ENCODE measurements around the gene TRIM26. TPM values are rescaled to one million over a fixed set of nuclear protein-coding genes. Genes with fewer than 3 reads are reported as not detected.

Gene TRIM26
- total RNA-seq, 4 donors from 2014 or later: 14.9 to 38.1 (median 30.0) TPM

GRCh38 chr6:30200551-30201281, 12.5 kb downstream of the TRIM26 start:
- intact Hi-C loops (cut with DNase I; ENCODE audit: low total_unique reads): no loop called here
- Histone ChIP-seq H3K36me3 (no peaks in the 10 kb centered on the region), H3K4me1 (no peaks in the 10 kb centered on the region), H3K9me3 (no peaks in the 10 kb centered on the region), H3K27ac (no peak overlapping the region), H3K4me3 (no peak overlapping the region), H3K27me3 (no peaks in the 10 kb centered on the region)
- DNase-seq: no peak
- TF ChIP-seq POLR2A (IDR thresholded peaks at IDR 0.05) (no peak), CTCF (IDR thresholded peaks at IDR 0.05) (no peak)

GRCh38 chr6:30198166-30199084, 14.8 kb downstream of the TRIM26 start:
- no peak for TF ChIP-seq POLR2A (IDR thresholded peaks at IDR 0.05)
- TF ChIP-seq CTCF (IDR thresholded peaks at IDR 0.05): no peak
- Histone ChIP-seq H3K4me1 (no peaks in the 10 kb centered on the region), H3K27me3 (no peaks in the 10 kb centered on the region), H3K36me3 (no peaks in the 10 kb centered on the region), H3K9me3 (no peaks in the 10 kb centered on the region), H3K4me3 (no peak overlapping the region), H3K27ac (no peak overlapping the region)
- DNase-seq: no peak
- intact Hi-C loops (cut with DNase I; ENCODE audit: low total_unique reads): no loop called here

DNA sequence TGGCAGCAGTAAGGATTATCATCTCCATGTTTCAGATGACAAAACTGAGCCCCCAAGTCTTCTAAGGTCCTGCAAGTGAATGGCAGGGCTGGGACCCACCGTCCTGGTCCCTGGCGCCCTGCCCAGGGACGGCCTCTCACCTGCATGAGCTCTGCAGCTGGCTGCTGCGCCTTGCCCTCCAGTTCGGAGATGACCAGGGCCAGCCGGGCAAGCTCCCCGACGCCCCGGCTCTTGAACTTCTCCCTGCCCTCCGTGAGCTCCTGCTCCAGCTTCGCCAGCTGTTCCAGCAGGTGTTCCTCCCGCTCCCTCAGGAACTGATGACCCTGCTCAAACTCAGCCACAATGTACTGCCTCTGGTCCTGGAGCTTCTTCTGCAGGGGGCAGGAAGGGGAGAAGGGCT, 16.8 kb downstream of the TRIM26 start:
- Histone ChIP-seq H3K27me3 (no peaks in the 10 kb centered on the region), H3K4me3 (no peak overlapping the region), H3K36me3 (no peaks in the 10 kb centered on the region), H3K9me3 (no peaks in the 10 kb centered on the region), H3K4me1 (no peaks in the 10 kb centered on the region), H3K27ac (no peak overlapping the region)
- no peak for TF ChIP-seq CTCF (IDR thresholded peaks at IDR 0.05)
- no peak for TF ChIP-seq POLR2A (IDR thresholded peaks at IDR 0.05)
- DNase-seq: no peak
- intact Hi-C loops (cut with DNase I; ENCODE audit: low total_unique reads): no loop called here

GRCh38 chr6:30195951-30196350, 17.3 kb downstream of the TRIM26 start:
- H3K9me3 ChIP-seq: no peaks in the 10 kb centered on the region
- H3K4me3 ChIP-seq: no peak overlapping the region
- no peak for TF ChIP-seq POLR2A (IDR thresholded peaks at IDR 0.05)
- TF ChIP-seq CTCF (IDR thresholded peaks at IDR 0.05): no peak
- H3K36me3 ChIP-seq: no peaks in the 10 kb centered on the region
- no peak overlapping the region for H3K27ac ChIP-seq
- H3K27me3 ChIP-seq: no peaks in the 10 kb centered on the region
- DNase-seq: no peak
- no peaks in the 10 kb centered on the region for H3K4me1 ChIP-seq
- intact Hi-C loops (cut with DNase I; ENCODE audit: low total_unique reads): no loop called here
